GM18511 (cell line): Measurements from ENCODE around the gene TNNT2.

ENCODE experiments used
- ATAC-seq: cut with Tn5 transposase; IDR thresholded peaks from one replicate; pipeline ENCODE4 v1.9.1; 2021; ENCODE audit warnings: mild to moderate bottlenecking, moderate library complexity; ENCODE audit not compliant: unreplicated experiment

The TNNT2 gene

GRCh38 chr1:201336711-201337450, 40.6 kb downstream of the TNNT2 start:
- ATAC-seq = no peak

- ATAC-seq = no peak
Measured at GRCh38 chr1:201335901-201336300, 41.6 kb downstream of the TNNT2 start.

- no peak for ATAC-seq
Measured at GRCh38 chr1:201335174-201335870, 42.2 kb downstream of the TNNT2 start.

- ATAC-seq = no peak
Measured at GRCh38 chr1:201334325-201335173, 42.9 kb downstream of the TNNT2 start.

- ATAC-seq = no peak
Measured at GRCh38 chr1:201332616-201333335, 44.7 kb downstream of the TNNT2 start.

- no peak for ATAC-seq
Measured at GRCh38 chr1:201332021-201332420, 45.5 kb downstream of the TNNT2 start.

- ATAC-seq = no peak
Measured at GRCh38 chr1:201331166-201331565, 46.3 kb downstream of the TNNT2 start.

GRCh38 chr1:201330541-201330940, 46.9 kb downstream of the TNNT2 start:
- ATAC-seq = no peak

- ATAC-seq = no peak
Measured at GRCh38 chr1:201329801-201330200, 47.7 kb downstream of the TNNT2 start.

- no peak for ATAC-seq
Measured at GRCh38 chr1:201329286-201329685, 48.2 kb downstream of the TNNT2 start.

- ATAC-seq = no peak
Measured at GRCh38 chr1:201328576-201328975, 48.9 kb downstream of the TNNT2 start.

- ATAC-seq = no peak
Measured at GRCh38 chr1:201327687-201328240, 49.7 kb downstream of the TNNT2 start.

- no peak for ATAC-seq
Measured at GRCh38 chr1:201326710-201327109, 50.8 kb downstream of the TNNT2 start.

- ATAC-seq = no peak
Measured at GRCh38 chr1:201325678-201326060, 51.8 kb downstream of the TNNT2 start.

- no peak for ATAC-seq
Measured at GRCh38 chr1:201324821-201325677, 52.4 kb downstream of the TNNT2 start.

- no peak for ATAC-seq
Measured at GRCh38 chr1:201324306-201324705, 53.2 kb downstream of the TNNT2 start.

- ATAC-seq = no peak
Measured at GRCh38 chr1:201322653-201323510, 54.6 kb downstream of the TNNT2 start.

GRCh38 chr1:201321826-201322390, 55.6 kb downstream of the TNNT2 start:
- ATAC-seq = no peak
